Activated effector memory CD4-positive, alpha-beta T cell treated with Interleukin-2 at 50 U/mL for 16 hours (primary cell): Measurements from ENCODE around the gene PFN4.
"Not testable (repeated sequence)": the region's sequence is repeated elsewhere in the genome, so short reads cannot be mapped to it uniquely, and the experiment has no call there.

ENCODE experiments used
- DNase-seq: peaks from one replicate; pipeline ENCODE4 v3.0.0-alpha.2; 2020

PFN4 gene

DNA sequence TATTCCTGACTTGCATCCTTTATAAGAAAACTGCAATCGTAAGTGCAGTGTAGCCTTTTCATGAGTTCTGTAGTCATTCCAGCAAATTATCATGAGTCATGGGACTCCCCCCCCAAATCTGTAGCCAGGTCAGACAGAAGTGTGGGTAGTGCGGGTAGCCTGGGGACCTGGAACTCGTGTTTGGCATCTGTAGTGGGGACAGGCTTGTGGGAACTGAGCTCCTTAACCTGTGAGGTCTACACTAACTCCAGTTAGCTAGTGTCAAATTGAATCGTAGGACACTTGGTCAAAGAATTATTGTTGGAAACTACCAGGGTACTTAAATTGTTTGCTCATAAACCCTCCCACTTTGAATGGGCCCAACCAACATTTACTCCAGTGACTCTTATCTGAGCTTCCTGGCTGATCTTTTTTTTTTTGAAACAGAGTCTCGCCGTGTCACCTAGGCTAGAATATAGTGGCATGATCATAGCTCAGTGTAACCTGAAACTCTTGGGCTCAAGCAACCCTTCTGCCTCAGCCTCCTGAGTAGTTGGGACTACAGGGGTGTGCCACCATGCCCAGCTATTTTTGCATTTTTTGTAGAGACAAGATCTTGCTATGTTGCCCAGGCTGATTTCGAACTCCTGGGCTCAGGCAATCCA, 12.4 kb downstream of the PFN4 start:
- no peak for DNase-seq

- not testable (repeated sequence) for DNase-seq
Measured at GRCh38 chr2:24109431-24109830, 13.7 kb downstream of the PFN4 start.

DNA sequence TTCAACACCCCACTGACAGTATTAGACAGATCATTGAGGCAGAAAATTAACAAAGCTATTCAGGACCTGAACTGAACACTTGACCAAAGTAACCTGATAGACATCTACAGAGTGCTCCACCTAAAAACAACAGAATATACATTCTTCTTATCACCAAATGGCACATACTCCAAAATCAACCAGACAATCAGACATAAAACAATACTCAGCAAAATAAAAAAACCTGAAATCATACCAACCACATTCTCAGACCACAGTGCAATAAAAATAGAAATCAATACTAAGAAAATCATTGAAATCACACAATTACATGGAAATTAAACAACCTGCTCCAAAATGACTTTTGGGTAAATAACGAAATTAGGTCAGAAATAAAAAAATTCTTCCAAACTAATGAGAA, 15.8 kb downstream of the PFN4 start:
- DNase-seq: no peak

DNA sequence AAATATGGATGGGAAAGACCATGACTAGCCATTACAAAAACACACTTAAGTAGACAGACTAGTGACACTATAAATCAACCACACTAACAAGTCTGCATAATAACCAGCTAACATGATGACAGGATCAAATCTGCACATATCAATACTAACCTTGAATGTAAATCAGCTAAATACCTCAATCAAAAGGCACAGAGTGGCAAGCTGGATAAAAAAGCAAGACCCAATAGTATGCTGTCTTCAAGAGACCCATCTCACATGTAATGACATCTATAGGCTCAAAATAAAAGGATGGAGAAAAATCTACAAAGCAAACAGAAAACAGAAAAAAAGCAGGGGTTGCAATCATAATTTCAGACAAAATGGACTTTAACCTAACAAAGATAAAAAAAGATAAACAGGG, 16.3 kb downstream of the PFN4 start:
- no peak for DNase-seq

DNA sequence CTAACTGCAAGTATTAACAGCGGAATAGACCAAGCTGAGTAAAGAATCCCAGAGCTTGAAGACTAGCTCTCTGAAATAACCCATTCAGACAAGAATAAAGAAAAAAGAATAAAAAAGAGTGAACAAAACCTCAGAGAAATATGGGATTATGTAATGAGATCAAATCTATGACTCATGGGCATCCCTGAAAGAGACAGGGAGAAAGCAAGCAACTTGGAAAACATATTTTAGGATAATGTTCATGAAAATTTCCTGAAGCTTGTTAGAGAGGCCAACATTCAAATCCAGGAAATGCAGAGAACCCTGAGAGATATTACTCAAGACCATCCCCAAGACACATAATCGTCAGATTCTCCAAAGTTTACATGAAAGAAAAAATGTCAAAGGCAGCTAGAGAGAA, 17.3 kb downstream of the PFN4 start:
- DNase-seq: no peak

- no peak for DNase-seq
Measured at GRCh38 chr2:24104906-24105305, 18.2 kb downstream of the PFN4 start.

DNA sequence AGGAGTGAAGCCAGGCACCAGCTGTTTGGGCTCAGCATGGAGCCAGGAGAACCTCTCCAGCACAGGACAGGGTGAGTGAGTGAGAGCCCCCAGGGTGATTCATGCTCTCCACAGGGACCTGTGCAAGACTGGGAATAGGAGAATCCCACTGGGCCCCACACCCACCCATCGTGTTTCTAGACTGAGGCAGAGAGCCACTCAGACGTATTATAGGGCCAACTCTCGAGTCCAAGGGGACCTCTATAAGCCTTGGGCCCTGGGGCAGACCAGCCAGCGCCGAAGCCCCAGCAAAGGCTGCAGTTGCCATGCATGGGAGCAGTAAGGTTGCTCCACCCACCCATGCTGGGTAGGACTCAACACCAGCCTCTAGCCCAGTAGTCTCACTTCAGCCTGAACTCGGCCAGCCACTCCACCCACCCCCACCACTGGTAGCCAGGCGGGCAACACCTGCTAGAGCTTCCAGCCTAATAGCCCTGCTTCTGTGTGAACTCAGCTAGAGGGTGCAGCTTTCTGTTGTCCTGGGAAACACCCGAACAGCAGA, 19.0 kb downstream of the PFN4 start:
- DNase-seq: no peak

DNA sequence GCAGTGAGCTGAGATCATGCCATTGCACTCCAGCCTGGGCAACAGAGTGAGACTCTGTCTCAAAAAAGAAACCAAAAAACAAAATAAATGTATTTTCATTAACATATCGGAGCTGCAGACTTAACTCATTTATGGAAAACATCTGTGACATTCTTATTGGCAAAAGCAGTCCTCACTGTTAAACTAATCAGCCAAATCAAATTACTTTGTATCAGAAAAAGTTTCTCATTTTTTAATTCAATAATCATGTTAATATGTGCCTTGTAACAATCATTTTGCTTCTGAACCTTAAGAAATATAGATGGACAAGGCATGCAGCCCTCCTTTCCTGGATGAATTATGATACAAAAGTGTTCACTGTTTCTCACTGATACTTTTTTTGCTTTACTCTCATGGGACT, 20.5 kb downstream of the PFN4 start:
- no peak for DNase-seq

DNA sequence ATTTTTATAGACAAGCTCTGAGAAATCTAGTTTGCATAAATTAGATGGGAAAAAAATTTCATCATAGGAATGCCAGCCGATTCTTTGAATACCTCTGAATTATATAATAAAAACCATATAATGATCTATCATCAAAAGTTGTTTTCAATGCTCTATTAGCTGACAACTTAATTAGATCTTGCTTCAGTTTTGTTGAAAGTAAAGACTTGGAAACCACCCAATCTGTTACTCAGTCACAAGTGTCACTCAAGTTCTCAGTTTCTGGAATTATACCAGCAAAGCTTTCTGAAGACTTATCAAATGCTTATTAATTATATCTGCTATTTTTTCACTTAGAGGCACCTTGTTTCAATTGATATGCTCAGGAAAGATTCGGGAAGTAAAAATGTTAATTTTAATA, 21.1 kb downstream of the PFN4 start:
- DNase-seq: no peak

GRCh38 chr2:24100732-24101131, 22.4 kb downstream of the PFN4 start:
- not testable (repeated sequence) for DNase-seq

- not testable (repeated sequence) for DNase-seq
Measured at GRCh38 chr2:24095171-24095677, 27.9 kb downstream of the PFN4 start.

GRCh38 chr2:24093270-24093669, 29.9 kb downstream of the PFN4 start:
- not testable (repeated sequence) for DNase-seq

DNA sequence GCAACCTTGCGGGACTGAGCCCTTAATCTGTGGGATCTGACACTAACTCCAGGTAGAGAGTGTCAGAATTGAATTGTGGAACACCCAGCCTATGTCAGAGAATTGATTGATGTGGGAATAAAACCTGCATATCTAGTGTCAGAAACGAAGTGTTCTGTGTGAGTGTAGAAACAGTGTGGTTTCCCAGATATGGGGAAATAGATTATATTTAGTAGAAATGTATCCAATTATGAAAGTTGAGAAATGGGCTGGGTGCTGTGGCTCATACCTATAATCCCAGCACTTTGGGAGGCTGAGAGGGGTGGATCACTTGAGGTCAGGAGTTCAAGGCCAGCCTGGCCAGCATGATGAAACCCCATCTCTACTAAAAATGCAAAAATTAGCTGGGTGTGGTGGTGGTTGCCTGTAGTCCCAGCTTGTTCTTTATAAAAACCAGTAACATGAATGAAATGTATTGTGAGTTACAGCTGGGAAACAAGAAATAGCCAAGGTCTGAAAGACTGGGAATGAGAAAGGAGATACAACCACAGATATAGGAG, 34.2 kb downstream of the PFN4 start:
- DNase-seq: no peak

GRCh38 chr2:24087032-24087431, 36.1 kb downstream of the PFN4 start:
- DNase-seq: no peak

DNA sequence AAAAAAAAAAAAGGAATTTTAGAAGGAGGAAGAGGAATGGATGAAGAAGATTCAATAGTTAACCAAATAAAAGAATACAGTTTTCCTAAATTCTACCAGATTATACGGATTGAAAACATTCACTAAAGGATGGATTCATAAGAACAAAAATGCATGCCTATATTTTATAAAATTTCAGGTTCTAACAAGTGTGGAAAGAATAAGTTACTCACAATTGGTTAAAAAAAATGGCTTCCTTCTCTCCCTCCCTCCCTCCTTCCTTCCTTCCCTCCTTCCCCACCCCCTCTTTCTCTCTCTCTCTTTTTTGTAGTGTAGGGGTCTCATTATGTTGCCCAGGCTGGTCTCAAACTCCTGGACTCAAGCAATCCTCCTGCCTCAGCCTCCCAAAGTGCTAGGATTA, 36.9 kb downstream of the PFN4 start:
- DNase-seq: no peak

- no peak for DNase-seq
Measured at GRCh38 chr2:24085200-24085489, 38.0 kb downstream of the PFN4 start.

- DNase-seq: peak; percentile 71
Measured at GRCh38 chr2:24084386-24085199, 38.5 kb downstream of the PFN4 start, which contains the start of gene TP53I3. Gene TP53I3 (minus strand): TSS chr2:24084834. CDS start chr2:24084326, 508 bp downstream.

DNA sequence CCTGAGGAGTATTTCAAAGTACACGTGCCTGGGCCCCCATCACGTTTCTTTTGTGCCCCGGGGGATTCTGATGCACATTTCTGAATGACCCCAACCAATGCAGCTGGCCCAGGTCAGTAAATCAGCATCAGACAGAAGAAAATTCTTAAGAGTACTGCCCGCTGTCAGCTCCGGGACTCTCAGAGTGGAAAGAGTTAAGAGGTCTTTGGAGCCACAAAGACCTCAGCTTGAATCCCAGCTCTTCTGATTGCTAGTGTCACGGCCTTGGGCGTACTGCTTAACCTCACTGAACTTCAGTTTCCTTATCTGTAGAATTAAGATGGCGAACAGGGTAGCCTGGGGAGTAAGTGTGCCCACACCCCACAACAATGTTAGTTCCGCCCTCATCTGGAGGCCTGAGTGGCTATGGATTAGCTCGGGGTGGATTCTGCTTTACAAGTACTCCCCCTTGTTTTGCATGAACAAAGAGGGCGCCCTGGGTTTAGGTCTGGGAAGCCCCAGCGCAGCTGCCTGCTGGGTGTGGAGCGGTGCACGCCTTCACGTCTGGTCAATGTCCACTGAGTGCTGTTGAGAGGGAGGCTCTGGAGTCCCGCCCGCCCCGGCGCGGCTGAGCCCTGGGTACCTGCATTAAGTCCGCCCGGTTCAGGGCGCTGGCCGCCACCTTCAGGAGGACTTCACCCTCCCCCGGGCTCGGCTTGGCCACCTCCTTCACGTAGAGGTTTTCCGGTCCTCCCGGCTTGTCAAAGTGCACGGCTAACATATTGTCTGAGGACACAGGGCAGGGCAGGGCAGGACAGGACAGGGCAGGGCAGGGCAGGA, 39.4 kb downstream of the PFN4 start:
- DNase-seq: no peak

DNA sequence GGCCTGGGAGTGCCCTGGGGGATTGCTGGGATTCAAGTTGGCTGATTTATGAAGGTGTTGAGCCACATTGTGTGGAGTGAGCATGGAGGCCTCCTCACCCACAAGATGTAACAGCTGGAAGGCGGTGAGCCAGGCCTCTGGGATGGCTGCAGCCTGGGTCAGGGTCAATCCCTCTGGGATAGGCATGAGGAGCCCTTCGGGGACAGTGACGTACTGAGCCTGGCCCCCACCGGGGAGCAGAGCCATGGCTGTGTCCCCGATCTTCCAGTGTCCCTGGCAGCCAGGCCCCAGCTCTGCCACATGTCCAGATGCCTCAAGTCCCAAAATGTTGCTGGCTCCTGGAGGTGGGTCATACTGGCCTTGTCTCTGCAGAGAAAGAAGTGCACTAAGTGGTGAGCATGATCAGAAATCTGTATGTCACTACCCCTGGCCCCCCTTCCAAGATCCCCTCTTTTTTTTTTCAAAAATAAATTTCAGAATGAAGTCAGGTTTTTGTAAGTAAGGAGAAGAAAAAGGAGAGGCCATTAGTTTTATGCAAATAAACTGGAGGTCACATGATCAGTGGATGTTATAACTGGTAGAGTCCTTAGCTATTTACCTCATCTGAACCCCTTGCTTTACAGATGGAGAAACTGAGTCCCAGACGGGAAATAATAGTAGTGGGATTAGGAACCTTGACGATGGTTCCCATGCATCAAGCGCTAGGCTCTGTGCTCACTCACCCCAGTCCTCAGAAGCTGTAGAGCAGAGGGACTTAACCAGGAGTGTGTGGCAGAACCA, 40.2 kb downstream of the PFN4 start:
- DNase-seq: no peak

DNA sequence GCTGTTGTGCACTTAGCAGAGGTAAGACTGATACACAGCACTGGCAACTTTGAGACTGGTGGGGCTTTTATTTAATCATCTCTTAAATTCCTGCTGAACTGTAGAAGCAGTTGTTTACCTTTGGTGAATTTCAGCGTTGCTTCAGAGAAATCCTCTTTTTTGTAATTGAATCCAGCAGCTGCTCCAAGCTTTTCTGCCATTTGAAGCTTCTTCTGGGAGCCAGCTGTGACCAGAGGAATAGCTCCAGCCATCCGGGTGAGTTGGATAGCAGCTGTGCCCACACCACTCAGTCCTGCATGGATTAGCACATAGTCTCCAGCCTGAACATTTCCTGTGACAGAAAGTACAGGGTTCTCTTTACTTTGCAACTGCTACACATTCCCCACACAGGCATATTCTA, 42.4 kb downstream of the PFN4 start:
- no peak for DNase-seq

DNA sequence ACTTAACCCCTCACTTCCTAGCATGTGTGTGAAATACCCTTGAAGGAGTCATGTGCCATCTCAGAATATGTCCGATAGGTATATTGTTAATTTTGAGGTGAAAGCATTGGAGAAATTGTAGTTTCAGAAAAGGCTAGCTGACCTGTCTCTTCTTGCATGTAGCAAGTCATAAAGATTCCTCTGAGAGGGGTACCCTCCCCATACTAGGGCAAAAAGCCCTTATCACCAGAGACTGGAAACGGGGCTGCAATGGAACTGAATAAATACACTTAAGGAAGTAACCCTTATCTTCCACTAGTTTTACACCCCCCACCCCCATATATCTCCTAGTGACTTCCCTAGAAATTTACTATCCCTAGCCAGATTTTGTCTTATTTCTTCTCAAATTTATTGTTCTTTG, 45.3 kb downstream of the PFN4 start:
- no peak for DNase-seq

DNA sequence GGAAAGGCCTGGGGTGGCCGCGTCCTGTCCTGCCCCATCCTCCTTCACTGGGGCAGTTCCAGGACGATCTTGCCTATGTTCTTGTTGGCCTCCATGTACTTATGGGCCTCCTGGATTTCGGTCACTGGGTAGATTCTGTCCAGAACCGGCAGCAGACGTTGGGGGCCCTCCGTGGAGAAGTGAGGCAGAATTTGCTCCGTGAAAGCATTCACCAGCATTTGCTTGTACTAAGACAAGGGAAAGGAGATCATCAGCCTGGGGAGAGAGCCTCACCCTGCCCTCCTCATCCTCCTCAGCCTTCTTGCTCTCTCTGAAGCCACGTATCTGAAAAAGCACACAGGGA, 45.6 kb downstream of the PFN4 start:
- DNase-seq: no peak
